H1 (cell line): Measurements from ENCODE around the gene RBM44. TPM values are rescaled to one million over a fixed set of nuclear protein-coding genes. Genes with fewer than 3 reads are reported as not detected.

ENCODE experiments used
- BRCA1 ChIP-seq: IDR thresholded peaks from 2 replicates; pipeline ENCODE4 v1.6.1; 2012; ENCODE audit warnings: low read depth, low read length, improper control_type of control experiment
- CREB1 ChIP-seq: IDR thresholded peaks from 2 replicates; pipeline ENCODE4 v1.6.1; 2012; ENCODE audit warnings: inconsistent platforms
- POU5F1 ChIP-seq: IDR thresholded peaks from 2 replicates; pipeline ENCODE4 v1.6.1; 2011; ENCODE audit warnings: low read depth, mild to moderate bottlenecking, low read length, moderate library complexity
- RXRA ChIP-seq: IDR thresholded peaks from 2 replicates; pipeline ENCODE4 v1.6.1; 2011; ENCODE audit warnings: low read depth, mild to moderate bottlenecking, low read length, moderate library complexity; ENCODE audit not compliant: insufficient read depth
- SIX5 ChIP-seq: IDR thresholded peaks from 2 replicates; pipeline ENCODE4 v1.6.1; 2011; ENCODE audit warnings: mild to moderate bottlenecking, low read depth, low read length
- SRF ChIP-seq: IDR thresholded peaks from 2 replicates; pipeline ENCODE4 v1.6.1; 2011; ENCODE audit warnings: mild to moderate bottlenecking, low read depth, low read length, moderate library complexity
- polyA plus RNA-seq, 7 experiments: library from polyadenylated mRNA; depleted of rRNA in 3 of 7; stranded (reverse) in 5 of 7; unstranded in 2 of 7; fragments of >200 nt in 5 of 7; fragments of 200-250 nt in 2 of 7; gene quantifications; 1 replicate in 5 of 7; 2 replicates in 1 of 7; 4 replicates in 1 of 7; pipeline versions ENCODE4 v1.2.1 to v1.2.3, GENCODE V29; 2011 to 2013; ENCODE audit warnings: missing spikeins in 2 of 7, mixed read lengths in 2 of 7
- total RNA-seq: library from RNA; stranded (reverse); fragmentation: NEBNext Ultra II Directional; extraction: Animal tissue kit (Norgen Biotek cat#: 25700); gene quantifications from 2 replicates; pipeline ENCODE4 v1.2.1, GENCODE V29; 2021
- TF ChIP-seq, protein P1 (sequence below), 3 experiments: IDR thresholded peaks; 1 replicate in 2 of 3; 2 replicates in 1 of 3; pipeline versions ENCODE4 v1.5.1 to v1.6.1; 2011; ENCODE audit warnings: low read length in 3 of 3, mild to moderate bottlenecking in 3 of 3, inconsistent platforms in 2 of 3, low read depth in 1 of 3, moderate library complexity in 1 of 3; ENCODE audit not compliant: insufficient read depth in 1 of 3; ENCODE audit errors: control extremely low read depth in 1 of 3

The RBM44 gene
- total and polyA plus RNA-seq, 2 of the 8 experiments (the other 6 are each of a cell fraction or from before 2014, with no cell fraction given): 0.12 to 0.43 TPM

DNA sequence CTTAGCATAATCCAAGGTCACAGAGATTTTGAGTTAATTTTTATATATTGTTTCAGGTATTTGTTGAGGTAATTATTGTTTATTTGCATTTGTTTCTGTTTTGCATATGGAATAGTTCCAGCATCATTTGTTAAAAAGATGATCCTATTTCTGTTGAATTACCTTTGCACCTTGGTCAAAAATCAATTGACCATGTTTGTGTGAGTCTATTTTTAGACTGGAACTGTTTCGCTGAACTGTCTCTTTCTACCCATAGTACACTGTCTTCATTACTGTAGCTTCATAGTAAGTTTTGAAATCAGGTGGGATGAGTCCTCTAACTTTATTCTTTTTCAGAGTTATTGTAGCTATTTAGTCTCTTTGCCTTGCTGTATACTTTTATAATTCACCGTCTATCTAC is 31.9 kb downstream of the RBM44 start (continued):
- TF ChIP-seq, protein P1, sequence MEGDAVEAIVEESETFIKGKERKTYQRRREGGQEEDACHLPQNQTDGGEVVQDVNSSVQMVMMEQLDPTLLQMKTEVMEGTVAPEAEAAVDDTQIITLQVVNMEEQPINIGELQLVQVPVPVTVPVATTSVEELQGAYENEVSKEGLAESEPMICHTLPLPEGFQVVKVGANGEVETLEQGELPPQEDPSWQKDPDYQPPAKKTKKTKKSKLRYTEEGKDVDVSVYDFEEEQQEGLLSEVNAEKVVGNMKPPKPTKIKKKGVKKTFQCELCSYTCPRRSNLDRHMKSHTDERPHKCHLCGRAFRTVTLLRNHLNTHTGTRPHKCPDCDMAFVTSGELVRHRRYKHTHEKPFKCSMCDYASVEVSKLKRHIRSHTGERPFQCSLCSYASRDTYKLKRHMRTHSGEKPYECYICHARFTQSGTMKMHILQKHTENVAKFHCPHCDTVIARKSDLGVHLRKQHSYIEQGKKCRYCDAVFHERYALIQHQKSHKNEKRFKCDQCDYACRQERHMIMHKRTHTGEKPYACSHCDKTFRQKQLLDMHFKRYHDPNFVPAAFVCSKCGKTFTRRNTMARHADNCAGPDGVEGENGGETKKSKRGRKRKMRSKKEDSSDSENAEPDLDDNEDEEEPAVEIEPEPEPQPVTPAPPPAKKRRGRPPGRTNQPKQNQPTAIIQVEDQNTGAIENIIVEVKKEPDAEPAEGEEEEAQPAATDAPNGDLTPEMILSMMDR (IDR thresholded peaks at IDR 0.05; ENCODE audit: control extremely low read depth in 1 of 3, insufficient read depth in 1 of 3, low read depth in 1 of 3, low read length in 3 of 3): no peak
- TF ChIP-seq CREB1: no peak
- TF ChIP-seq POU5F1: no peak
- no peak for TF ChIP-seq SIX5
- TF ChIP-seq RXRA: no peak
- TF ChIP-seq SRF: no peak
- no peak for TF ChIP-seq BRCA1
